Measurements from ENCODE around the gene RAB24. TPM values are rescaled to one million over a fixed set of nuclear protein-coding genes. Genes with fewer than 3 reads are reported as not detected.

RAB24 gene
- total RNA-seq, 1 experiment from 2014 or later = 40.3 TPM

DNA sequence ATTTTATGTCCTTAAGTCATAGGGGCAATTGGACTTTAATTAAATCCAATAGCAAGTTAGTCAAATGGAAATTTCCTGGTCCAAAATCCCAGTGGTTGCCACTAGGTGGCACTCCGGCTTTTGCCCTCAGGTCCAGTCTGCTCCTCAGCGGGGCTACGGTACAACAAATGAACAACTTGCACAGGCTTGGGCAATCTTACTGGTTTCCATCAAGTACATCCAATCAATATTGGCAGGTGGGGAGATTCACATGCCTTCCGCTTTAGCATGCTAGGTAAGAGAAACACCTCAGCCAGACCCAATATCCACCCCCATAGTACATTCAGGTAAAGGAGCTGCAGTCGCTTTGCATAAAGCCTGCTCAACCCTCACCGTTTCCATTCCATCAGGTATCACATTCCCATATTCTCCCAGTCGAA, 14.4 kb upstream of the RAB24 start:
- BruUV-seq (replicated peaks) = no TSS peak
- Histone ChIP-seq H2AFZ (ENCODE audit: low read length) (no peak overlapping the region), H3K4me2 (ENCODE audit: low read length) (no peak overlapping the region), H3K9me3 (ENCODE audit: low read length) (no peaks in the 10 kb centered on the region), H3K9ac (ENCODE audit: low read length) (no peak overlapping the region), H3K4me1 (ENCODE audit: insufficient read depth, low read length) (peaks cover 3% of the 10 kb centered on the region), H3K36me3 (ENCODE audit: low read depth, low read length) (no peaks in the 10 kb centered on the region), H4K20me1 (ENCODE audit: low read length) (no peaks in the 10 kb centered on the region), H3K27me3 (ENCODE audit: low read length) (no peaks in the 10 kb centered on the region), H3K4me3 (ENCODE audit: low read length) (no peak overlapping the region), H3F3A (ENCODE audit: low read length, unreplicated experiment) (no peaks in the 10 kb centered on the region), H3K9me2 (replicated peaks; ENCODE audit: low read length) (no peaks in the 10 kb centered on the region), H3K27ac (ENCODE audit: low read length) (no peak overlapping the region), H3K79me2 (ENCODE audit: low read length) (peaks cover 5% of the 10 kb centered on the region; the same call in 1 of the 2 replicates)
- POLR2A ChIA-PET (ENCODE audit: unreplicated experiment) = no interaction called here
- intact Hi-C loops (cut with micrococcal nuclease) = loop anchor here (1.0 to 2.0 kb wide), 5 partner anchors 18 to 137 kb away; partner anchors contain the start of gene PRR7
- DNase-seq = peak; percentile 95
- CTCF ChIA-PET = interaction anchor here (0.6 to 1.5 kb wide), 7 partner anchors 31 to 296 kb away, joined by 3 to 7 read pairs (median 3); no protein-coding TSS in a partner anchor
- ATAC-seq = peak; percentile 76
- TF ChIP-seq EZH2phosphoT487 (IDR thresholded peaks at IDR 0.05; ENCODE audit: borderline replicate concordance, low read length) = no peak
- TF ChIP-seq, protein P1, sequence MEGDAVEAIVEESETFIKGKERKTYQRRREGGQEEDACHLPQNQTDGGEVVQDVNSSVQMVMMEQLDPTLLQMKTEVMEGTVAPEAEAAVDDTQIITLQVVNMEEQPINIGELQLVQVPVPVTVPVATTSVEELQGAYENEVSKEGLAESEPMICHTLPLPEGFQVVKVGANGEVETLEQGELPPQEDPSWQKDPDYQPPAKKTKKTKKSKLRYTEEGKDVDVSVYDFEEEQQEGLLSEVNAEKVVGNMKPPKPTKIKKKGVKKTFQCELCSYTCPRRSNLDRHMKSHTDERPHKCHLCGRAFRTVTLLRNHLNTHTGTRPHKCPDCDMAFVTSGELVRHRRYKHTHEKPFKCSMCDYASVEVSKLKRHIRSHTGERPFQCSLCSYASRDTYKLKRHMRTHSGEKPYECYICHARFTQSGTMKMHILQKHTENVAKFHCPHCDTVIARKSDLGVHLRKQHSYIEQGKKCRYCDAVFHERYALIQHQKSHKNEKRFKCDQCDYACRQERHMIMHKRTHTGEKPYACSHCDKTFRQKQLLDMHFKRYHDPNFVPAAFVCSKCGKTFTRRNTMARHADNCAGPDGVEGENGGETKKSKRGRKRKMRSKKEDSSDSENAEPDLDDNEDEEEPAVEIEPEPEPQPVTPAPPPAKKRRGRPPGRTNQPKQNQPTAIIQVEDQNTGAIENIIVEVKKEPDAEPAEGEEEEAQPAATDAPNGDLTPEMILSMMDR (conservative IDR thresholded peaks at IDR 0.05; ENCODE audit: low read depth, low read length) = peak; percentile 99

DNA sequence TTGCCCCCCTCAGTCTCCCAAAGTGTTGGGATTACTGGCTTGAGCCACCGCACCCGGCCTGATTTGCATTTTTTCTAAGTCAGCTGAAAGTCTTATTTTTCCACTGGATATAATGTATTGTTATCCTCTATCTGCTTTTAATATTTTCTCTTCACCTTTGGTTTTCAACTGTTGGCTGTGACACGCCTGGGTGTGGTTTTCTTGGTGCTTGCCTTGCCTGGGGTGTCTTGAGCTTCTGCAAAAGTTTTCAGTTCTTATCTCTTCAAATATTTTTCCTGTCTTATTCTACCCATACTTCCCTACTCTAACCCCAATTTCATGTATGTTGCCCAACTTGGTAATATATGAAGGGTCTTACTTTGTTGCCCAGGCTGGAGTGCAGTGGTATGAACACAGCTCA, 12.5 kb upstream of the RAB24 start:
- H3F3A ChIP-seq (ENCODE audit: low read length, unreplicated experiment) = no peaks in the 10 kb centered on the region
- H3K9me3 ChIP-seq (ENCODE audit: low read length) = no peaks in the 10 kb centered on the region
- intact Hi-C loops (cut with micrococcal nuclease) = no loop called here
- no peaks in the 10 kb centered on the region for H3K36me3 ChIP-seq (ENCODE audit: low read depth, low read length)
- CTCF ChIA-PET = no interaction called here
- peaks cover 11% of the 10 kb centered on the region for H3K79me2 ChIP-seq (ENCODE audit: low read length)
- H3K4me2 ChIP-seq (ENCODE audit: low read length) = no peak overlapping the region
- TF ChIP-seq EZH2 (IDR thresholded peaks at IDR 0.05; ENCODE audit: low read length, unreplicated experiment) (no peak), EZH2phosphoT487 (IDR thresholded peaks at IDR 0.05; ENCODE audit: borderline replicate concordance, low read length) (no peak)
- TF ChIP-seq, protein P1 (conservative IDR thresholded peaks at IDR 0.05; ENCODE audit: low read depth, low read length) = no peak
- H3K9ac ChIP-seq (ENCODE audit: low read length) = no peak overlapping the region
- no peaks in the 10 kb centered on the region for H3K9me2 ChIP-seq (replicated peaks; ENCODE audit: low read length)
- DNase-seq (no peak), ATAC-seq (no peak)
- no peaks in the 10 kb centered on the region for H3K27me3 ChIP-seq (ENCODE audit: low read length)
- no peak overlapping the region for H2AFZ ChIP-seq (ENCODE audit: low read length)
- BruUV-seq (replicated peaks) = no TSS peak
- H4K20me1 ChIP-seq (ENCODE audit: low read length) = no peaks in the 10 kb centered on the region
- H3K4me3 ChIP-seq (ENCODE audit: low read length) = no peak overlapping the region
- peaks cover 9% of the 10 kb centered on the region for H3K4me1 ChIP-seq (ENCODE audit: insufficient read depth, low read length)
- POLR2A ChIA-PET (ENCODE audit: unreplicated experiment) = no interaction called here
- H3K27ac ChIP-seq (ENCODE audit: low read length) = no peak overlapping the region

DNA sequence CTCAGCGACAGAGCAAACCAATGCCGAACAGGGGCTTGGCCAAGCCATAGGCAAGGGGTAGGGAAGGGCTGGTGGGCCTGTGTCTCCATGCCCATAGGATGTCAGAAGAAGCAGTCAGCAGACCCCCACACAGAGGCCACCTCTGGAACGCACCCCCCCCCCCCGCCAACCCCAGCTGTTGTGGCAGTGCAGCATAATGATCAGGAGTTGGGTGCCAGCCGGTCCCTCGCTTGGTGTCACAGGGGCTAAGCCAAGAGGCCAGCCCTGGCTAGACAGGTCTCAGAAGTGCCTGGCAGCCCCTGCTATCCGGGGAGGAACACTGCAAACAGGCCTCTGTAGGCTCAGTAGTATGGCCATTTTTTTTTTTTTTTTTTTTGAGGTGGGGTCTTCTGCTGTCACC, 11.9 kb upstream of the RAB24 start:
- no peak overlapping the region for H2AFZ ChIP-seq (ENCODE audit: low read length)
- TF ChIP-seq EZH2phosphoT487 (IDR thresholded peaks at IDR 0.05; ENCODE audit: borderline replicate concordance, low read length) = no peak
- TF ChIP-seq, protein P1 (conservative IDR thresholded peaks at IDR 0.05; ENCODE audit: low read depth, low read length) = no peak
- no peak for TF ChIP-seq EZH2 (IDR thresholded peaks at IDR 0.05; ENCODE audit: low read length, unreplicated experiment)
- H3K4me2 ChIP-seq (ENCODE audit: low read length) = no peak overlapping the region
- no peak overlapping the region for H3K27ac ChIP-seq (ENCODE audit: low read length)
- H3K27me3 ChIP-seq (ENCODE audit: low read length) = no peaks in the 10 kb centered on the region
- no TSS peak for BruUV-seq (replicated peaks)
- no peak for DNase-seq
- ChIA-PET POLR2A (ENCODE audit: unreplicated experiment) (no interaction called here), CTCF (no interaction called here)
- H3F3A ChIP-seq (ENCODE audit: low read length, unreplicated experiment) = no peaks in the 10 kb centered on the region
- H3K9me2 ChIP-seq (replicated peaks; ENCODE audit: low read length) = no peaks in the 10 kb centered on the region
- H3K4me1 ChIP-seq (ENCODE audit: insufficient read depth, low read length) = peaks cover 15% of the 10 kb centered on the region
- H3K9me3 ChIP-seq (ENCODE audit: low read length) = no peaks in the 10 kb centered on the region
- H3K79me2 ChIP-seq (ENCODE audit: low read length) = peaks cover 17% of the 10 kb centered on the region
- ATAC-seq = no peak
- no peak overlapping the region for H3K9ac ChIP-seq (ENCODE audit: low read length)
- intact Hi-C loops (cut with micrococcal nuclease) = no loop called here
- H3K36me3 ChIP-seq (ENCODE audit: low read depth, low read length) = no peaks in the 10 kb centered on the region
- no peaks in the 10 kb centered on the region; the same call in 1 of the 2 replicates for H4K20me1 ChIP-seq (ENCODE audit: low read length)
- no peak overlapping the region for H3K4me3 ChIP-seq (ENCODE audit: low read length)

Data from PC-3 (cell line).